Osteocyte (in vitro differentiated cells): ENCODE data around the gene SUSD3. TPM values are rescaled to one million over a fixed set of nuclear protein-coding genes. Genes with fewer than 3 reads are reported as not detected.

ENCODE experiments used
- DNase-seq: peaks from one replicate; pipeline ENCODE4 v3.0.0; 2021; ENCODE audit warnings: mixed read lengths; ENCODE audit not compliant: unreplicated experiment; ENCODE audit errors: extremely low spot score
- H3K27ac Mint-ChIP-seq: one replicate; pipeline ENCODE4 v1.8.0; 2021; ENCODE audit warnings: mild to moderate bottlenecking, mixed read lengths; ENCODE audit not compliant: unreplicated experiment
- H3K27me3 Mint-ChIP-seq: one replicate; pipeline ENCODE4 v1.8.0; 2021; ENCODE audit warnings: mixed read lengths; ENCODE audit not compliant: unreplicated experiment
- H3K36me3 Mint-ChIP-seq: one replicate; pipeline ENCODE4 v1.8.0; 2021; ENCODE audit warnings: mixed read lengths; ENCODE audit not compliant: unreplicated experiment
- H3K4me1 Mint-ChIP-seq: one replicate; pipeline ENCODE4 v1.8.0; 2021; ENCODE audit warnings: mixed read lengths; ENCODE audit not compliant: unreplicated experiment
- H3K4me3 Mint-ChIP-seq: one replicate; pipeline ENCODE4 v1.8.0; 2021; ENCODE audit warnings: mild to moderate bottlenecking, moderate library complexity, mixed read lengths; ENCODE audit not compliant: unreplicated experiment
- H3K9me3 Mint-ChIP-seq: one replicate; pipeline ENCODE4 v1.8.0; 2021; ENCODE audit warnings: mixed read lengths; ENCODE audit not compliant: unreplicated experiment
- CTCF ChIP-seq: fragments of 200-600 bp; sonication (generic); IDR thresholded peaks from 2 replicates; pipeline ENCODE4 v1.5.0; 2021; ENCODE audit warnings: antibody characterized with exemption, mild to moderate bottlenecking, moderate library complexity
- total RNA-seq: library from RNA; stranded (reverse); gene quantifications from 2 replicates; pipeline ENCODE4 v1.2.1, GENCODE V29; 2021

The SUSD3 gene
- total RNA-seq, 1 donor from 2014 or later = not detected

DNA sequence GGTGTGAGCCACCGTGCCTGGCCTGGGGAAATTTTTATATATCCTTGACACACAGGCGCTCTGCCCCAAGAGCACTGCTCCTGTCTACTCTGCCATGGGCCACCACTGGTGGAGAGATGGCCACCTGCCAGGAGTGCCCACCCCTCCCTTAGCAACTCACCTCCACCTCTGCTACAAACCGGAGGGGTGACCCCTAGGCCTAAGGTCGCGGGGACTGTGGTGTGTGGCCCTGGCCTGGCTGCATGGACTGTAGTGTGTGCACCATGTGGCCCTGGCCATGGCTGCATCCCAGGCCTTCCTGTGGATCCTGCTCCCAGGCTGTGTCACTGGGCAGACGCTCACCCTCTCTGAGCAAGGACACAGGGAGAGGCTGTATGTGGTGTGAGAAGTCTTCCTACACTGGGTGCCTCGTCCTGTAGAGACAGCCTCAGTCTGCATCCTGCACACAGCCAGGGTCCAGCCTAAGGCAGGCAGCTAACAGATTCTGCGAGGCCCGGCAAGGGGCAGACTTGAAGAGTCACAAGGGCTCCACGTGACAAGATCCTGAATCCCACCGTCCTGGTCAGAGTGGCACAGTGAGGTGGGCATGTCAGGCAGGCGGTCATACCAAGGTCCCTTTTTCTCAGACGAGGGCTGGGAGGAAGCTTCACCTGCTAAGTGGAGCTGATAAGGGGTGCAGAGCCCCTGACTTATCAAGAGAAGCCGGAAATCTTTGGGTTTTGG, 65.2 kb downstream of the SUSD3 start:
- Mint-ChIP-seq H3K27me3 (no peaks in the 10 kb centered on the region), H3K27ac (no peak overlapping the region), H3K4me1 (peaks cover 35% of the 10 kb centered on the region), H3K4me3 (no peak overlapping the region), H3K36me3 (peaks cover 5% of the 10 kb centered on the region), H3K9me3 (no peaks in the 10 kb centered on the region)
- TF ChIP-seq CTCF = no peak
- DNase-seq = no peak

DNA sequence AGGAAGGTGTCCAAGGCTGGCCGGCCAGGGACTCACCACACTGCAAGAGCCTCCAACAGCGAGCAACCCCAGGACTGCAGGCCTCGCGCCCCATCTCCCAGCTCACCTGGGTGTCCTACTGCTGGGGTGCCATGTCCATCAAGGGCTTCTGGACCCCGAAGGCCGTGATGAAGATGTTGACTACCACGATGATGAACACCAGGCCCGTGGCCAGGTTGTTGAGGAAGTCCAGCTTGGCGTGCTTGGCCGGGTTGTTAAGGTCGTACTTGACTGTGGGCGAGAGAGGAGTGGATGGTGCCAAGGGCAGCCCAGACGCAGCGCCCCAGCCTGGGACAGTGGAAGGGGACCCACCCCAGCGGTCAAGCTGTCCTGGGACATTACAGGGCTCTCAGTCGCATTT, 66.3 kb downstream of the SUSD3 start:
- no peak for TF ChIP-seq CTCF
- Mint-ChIP-seq H3K9me3 (no peaks in the 10 kb centered on the region), H3K27me3 (no peaks in the 10 kb centered on the region), H3K36me3 (peaks cover 5% of the 10 kb centered on the region), H3K4me1 (peaks cover 36% of the 10 kb centered on the region), H3K4me3 (no peak overlapping the region), H3K27ac (no peak overlapping the region)
- no peak for DNase-seq

DNA sequence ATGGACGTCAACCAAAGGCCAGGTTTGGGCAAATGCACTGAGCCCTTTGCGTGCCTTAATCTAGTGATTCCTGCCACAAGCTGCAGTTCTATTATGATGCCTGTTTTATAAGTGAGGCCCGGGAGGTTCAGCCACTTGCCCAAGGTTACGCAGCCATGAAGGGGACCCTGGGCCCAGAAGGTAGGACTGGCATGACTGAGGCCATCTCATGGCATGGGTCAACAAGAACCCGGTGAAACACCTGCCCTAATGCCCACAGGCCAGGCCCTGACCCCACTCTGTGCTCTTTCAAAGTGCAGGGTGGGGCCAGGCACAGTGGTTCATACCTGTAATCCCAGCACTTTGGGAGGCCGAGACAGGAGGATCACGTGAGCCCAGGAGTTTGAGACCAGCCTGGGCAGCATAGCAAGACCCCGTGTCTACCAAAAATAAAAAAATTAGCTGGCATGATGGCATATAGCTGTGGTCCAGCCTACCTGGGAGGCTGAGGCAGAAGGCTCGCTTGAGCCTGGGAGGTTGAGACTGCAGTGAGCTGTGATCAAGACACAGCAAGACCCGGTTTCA, 66.9 kb downstream of the SUSD3 start:
- TF ChIP-seq CTCF = no peak
- H3K27ac Mint-ChIP-seq = no peak overlapping the region
- peaks cover 35% of the 10 kb centered on the region for H3K4me1 Mint-ChIP-seq
- DNase-seq = no peak
- no peaks in the 10 kb centered on the region for H3K27me3 Mint-ChIP-seq
- H3K36me3 Mint-ChIP-seq = peaks cover 5% of the 10 kb centered on the region
- no peaks in the 10 kb centered on the region for H3K9me3 Mint-ChIP-seq
- H3K4me3 Mint-ChIP-seq = no peak overlapping the region

- TF ChIP-seq CTCF = no peak
- Mint-ChIP-seq H3K4me1 (peaks cover 42% of the 10 kb centered on the region), H3K9me3 (no peaks in the 10 kb centered on the region), H3K27me3 (no peaks in the 10 kb centered on the region), H3K27ac (no peak overlapping the region), H3K36me3 (peaks cover 5% of the 10 kb centered on the region), H3K4me3 (no peak overlapping the region)
- no peak for DNase-seq
Measured at GRCh38 chr9:93126151-93126781, 67.8 kb downstream of the SUSD3 start.

DNA sequence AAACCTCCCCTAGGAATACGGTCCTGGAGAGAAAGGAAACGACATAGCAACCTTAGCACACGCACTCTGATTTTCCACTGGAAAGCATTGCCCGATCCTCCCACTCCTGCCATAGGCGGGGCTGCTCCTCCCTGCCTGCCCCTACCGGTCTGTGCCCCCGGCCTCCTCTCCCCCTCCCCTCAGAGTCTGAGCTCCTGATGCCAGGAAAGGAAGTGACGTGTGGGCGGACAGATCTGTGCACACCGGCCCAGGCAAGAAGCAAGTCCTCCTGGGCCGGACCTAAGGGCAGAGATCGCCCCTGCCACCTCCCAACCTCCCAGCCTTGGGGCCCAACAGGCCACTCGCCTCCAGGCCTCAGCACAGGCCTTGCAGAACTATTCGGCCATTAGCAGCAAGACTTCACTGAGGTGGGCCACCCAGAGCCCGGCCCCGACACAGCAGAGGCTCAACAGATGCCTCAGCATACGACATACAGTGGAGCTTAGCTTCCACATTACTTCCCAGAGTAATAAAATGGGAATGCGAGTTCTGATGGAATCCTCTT, 68.4 kb downstream of the SUSD3 start:
- H3K36me3 Mint-ChIP-seq = peaks cover 5% of the 10 kb centered on the region
- no peak for TF ChIP-seq CTCF
- H3K27me3 Mint-ChIP-seq = no peaks in the 10 kb centered on the region
- peaks cover 47% of the 10 kb centered on the region for H3K4me1 Mint-ChIP-seq
- no peak overlapping the region for H3K27ac Mint-ChIP-seq
- H3K4me3 Mint-ChIP-seq = no peak overlapping the region
- H3K9me3 Mint-ChIP-seq = no peaks in the 10 kb centered on the region
- DNase-seq = no peak
